ENCODE measurements around the gene FPR2.

- no peak for TF ChIP-seq CTCF (conservative IDR thresholded peaks at IDR 0.05)
- no peak for TF ChIP-seq EZH2 (IDR thresholded peaks at IDR 0.05; ENCODE audit: low read depth)
These were observed 18.2 kb downstream of the FPR2 start for GRCh38 chr19:51779181-51779580.

Data from PC-9 (cell line).